Raji (cell line): ENCODE data around the gene PPP1R14C.

ENCODE experiments used
- POLR2A ChIP-seq: IDR thresholded peaks from 2 replicates; pipeline ENCODE4 v1.6.1; 2011; ENCODE audit warnings: low read depth, low read length, control low read depth; ENCODE audit not compliant: insufficient read depth

The PPP1R14C gene

DNA sequence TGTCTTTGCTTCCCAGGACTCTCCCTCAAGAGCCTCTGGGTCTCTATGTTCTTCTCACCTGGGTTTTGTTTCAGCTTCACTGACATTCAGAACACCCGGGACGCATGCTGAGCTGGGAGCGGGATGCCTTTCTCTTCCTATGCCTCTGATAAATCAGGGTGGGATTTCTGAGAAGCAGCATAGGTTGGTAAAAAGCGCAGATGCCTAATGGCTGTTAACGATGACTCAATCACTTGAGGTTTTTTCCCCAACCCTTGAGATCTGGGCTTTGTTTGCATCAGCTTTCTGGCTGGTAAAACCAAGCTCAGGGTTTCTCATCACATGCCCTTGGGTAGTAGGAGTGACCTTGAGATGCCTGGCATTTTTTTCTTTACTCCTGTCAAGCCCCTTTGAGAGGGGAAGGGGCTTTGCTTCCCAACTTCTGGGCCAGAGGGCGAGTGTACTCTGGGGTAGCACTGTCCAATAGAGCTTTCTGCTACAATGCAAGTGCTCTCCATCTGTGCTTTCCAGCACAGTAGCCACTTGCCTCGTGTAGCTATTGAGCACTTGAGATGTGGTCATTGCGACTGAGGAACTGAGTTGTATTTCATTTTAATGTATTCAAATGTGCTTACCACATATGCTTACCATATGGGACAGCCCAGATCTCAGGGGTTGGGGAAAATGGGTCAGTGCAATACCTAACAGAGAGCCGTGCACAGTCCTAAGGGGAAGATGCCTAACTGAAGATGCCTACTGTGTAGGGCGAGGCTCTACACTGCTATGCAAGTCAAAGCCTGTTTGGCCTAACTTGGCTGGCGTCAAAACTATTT is 69.1 kb downstream of the PPP1R14C start:
- no peak for TF ChIP-seq POLR2A

DNA sequence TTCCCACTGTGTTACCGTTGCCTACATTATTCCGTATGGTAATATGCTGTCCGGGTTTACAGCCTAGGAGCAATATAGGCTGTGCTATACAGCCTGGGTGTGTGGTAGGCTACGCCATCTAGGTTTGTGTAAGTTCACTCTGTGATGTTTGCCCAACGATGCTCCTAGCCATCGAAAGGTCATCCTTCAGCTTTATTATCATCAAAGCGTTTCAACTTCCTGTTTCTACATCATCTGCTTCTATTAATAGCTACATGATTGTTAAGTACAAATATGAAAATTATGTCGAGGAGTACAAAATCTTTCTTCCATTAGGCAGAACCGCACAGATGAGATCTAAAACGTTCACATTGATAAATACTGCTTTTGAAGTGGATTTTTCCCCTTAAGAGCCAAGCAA is 69.9 kb downstream of the PPP1R14C start:
- TF ChIP-seq POLR2A = no peak

GRCh38 chr6:150213301-150213700 is 70.5 kb downstream of the PPP1R14C start:
- no peak for TF ChIP-seq POLR2A

DNA sequence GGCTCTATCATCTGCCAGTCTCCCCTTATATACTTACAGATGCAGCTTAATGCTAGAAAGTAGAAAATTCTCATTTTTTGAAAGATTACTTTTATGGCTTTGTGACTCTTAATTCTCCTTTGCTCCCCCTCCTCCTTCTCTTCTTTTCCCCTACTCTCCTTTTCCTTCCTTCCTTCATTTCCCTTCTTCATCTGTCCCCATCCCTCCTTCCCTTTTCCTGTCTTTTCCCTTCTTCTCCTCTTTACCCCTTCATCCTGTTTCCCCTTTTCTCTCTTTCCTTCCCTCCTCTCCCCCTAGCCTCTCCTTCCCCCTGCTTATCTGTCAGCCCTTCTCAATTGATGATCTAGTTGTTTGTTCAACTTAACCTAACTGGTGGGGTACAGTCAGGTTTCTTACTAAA is 71.5 kb downstream of the PPP1R14C start:
- TF ChIP-seq POLR2A = no peak

DNA sequence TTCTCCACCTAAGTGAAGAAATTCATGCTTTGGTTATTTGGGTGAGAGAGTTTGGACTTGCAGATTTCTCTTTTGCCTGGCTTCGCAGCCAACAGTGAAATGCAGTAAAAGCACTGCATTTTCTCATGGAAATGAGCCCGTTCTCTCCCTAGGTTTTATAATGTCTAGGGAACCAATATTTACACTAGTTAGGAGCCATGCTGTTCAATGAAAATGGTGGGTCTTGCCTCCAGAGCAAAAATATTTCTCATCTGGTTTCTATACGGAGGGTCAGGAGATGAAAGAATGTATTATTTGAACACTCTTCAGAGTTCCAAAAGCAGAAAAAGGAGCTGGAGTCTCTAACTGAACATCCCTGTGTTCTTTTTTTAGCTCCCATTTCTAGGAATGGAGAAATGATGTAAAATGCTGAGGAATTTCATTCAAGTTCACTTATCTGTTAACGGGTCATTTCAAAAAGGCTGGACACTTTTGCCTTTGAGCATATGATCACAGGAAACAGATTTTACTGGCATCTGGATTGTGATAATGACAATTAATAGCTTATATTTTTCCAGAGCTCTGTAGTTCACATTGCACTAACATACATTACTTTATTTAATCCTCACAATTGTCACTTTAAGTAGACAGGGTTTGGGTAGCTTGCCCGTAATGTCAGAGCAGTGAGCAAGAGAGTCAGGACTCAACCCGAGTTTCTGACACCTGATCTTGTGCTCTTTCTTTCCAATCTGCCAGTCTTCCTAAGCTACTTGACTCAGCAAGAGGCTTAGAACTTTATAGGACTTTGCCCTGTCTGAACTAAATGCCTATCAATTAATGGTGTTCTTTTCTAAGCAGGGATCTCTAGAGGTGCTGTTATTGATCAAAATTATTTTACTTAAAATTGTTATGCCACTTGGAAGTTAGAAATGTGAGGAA is 78.0 kb downstream of the PPP1R14C start:
- no peak for TF ChIP-seq POLR2A

GRCh38 chr6:150224820-150225219 is 82.0 kb downstream of the PPP1R14C start:
- no peak for TF ChIP-seq POLR2A

DNA sequence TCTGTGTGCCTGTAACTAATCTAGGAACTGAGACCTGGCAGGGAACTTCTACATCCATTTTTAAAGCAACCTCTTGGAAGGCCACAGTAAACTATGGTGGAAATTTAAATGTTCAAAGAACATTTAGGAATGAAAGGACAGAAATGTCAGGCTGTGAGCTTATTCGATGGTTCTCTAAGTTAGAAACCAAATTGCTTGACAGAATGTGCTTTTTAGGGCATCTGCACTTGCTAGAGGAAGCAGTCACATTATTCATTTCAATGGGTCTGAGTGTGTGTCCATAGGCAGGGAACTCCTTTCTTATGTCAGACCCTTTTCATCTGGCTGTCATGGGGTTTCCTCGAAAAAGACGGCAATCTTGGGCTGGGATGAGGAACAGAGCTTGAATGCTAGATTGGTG is 84.4 kb downstream of the PPP1R14C start:
- no peak for TF ChIP-seq POLR2A

DNA sequence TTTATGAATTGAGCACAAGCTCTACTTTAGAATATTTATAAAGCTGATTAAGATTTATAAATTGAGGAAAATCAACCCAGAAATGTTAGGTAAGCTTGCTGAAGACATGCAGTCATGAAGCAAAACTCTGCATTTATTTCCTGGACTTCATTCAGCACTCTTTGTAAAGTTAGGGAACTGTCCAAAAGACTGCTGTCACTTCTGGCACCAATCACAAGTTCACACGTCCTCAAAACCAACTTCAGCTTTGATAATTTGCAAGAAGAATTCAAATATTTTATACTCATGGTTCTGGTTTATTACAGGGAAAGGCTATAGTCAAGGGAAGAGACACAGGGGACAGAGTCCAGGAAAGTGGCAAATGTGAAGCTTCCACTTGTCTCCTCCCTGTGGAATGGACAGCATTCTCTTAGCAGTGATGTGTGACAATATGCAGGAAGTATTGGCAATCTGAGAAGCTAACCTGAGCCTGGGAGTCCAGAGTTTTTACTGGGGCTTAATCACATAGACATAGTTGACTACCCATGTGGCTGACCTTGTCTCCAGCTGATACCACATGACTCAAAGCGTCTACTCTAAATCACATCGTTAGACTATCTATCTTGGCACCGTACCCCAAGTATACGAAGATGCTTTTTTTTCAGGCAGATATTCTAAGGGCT is 85.4 kb downstream of the PPP1R14C start:
- no peak for TF ChIP-seq POLR2A

DNA sequence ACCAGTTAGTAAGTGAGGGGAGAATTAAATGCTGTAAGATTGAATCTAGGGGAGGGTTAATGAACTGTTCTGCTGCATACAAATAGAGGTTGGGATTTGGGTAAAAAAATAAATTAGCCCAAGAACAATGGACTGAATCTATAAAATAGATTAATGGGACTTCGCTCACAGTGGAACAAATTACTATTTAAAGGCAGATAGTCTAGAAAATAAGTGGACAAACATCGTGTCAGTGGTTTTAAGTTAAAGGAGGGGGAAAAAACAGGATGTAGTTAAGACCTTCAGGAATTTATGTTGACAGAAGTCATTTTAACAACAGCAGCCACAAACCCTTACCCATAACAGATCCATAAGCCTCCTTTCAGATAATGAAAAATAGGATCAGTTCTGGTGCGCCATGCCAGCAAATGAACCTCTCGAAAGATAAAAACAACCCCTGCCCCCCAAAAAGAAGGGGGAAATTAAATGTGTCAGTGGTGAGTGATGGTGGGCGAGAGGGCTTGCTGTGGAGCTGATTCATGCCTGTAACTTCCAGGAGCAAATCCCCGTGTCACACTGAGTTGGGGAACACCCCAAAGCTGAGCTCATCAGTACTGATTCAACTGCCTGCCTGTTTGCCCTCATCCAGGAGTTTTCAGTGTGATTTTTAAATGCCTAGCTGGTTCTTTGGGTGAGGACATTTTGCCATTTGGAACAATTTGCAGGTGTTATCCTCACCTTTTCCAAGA is 86.8 kb downstream of the PPP1R14C start:
- TF ChIP-seq POLR2A = no peak

DNA sequence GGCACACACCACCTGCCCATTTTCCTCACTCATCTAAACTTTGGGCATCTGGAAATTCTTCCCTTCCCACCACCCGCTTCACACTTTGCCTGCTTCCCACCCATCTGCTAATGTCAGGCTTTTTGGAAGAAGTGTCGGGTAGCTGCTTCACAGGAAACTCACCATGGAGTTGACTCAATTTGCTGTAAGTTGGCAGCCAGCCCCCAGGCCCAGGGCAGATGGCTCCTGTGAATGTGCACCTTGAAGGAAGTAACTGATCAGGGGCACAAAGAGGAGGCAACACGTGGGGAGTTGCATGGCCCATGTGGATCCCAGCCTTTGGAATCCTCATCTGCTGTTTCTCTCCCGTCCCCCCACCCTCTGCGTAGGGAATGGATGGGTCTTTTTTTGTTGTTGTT is 87.3 kb downstream of the PPP1R14C start:
- no peak for TF ChIP-seq POLR2A

- no peak for TF ChIP-seq POLR2A
Observed at GRCh38 chr6:150230832-150231524, 88.1 kb downstream of the PPP1R14C start.

- TF ChIP-seq POLR2A = no peak
Observed at GRCh38 chr6:150231525-150231850, 88.6 kb downstream of the PPP1R14C start.

DNA sequence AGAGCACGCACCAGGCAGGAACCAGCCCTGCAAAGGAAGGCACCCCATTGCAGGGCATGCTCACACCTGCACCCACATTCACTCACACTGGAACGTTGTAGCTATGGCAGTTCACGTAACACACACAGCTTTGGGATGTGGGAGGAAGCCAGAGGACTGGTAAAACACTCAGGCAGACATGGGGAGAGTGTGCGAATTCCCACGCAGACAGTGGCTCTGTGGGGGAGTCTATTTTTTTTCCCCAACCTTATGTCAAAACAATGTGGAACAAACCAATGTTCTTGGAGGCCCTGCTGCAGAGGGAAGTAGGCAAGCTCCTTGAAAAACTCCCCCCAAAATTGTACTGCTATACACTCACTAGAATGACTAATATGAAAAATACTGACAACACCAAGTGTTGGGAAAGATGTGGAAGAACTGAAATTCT is 91.0 kb downstream of the PPP1R14C start:
- no peak for TF ChIP-seq POLR2A

- no peak for TF ChIP-seq POLR2A
Observed at GRCh38 chr6:150235218-150235617, 92.4 kb downstream of the PPP1R14C start.
